OCI-LY3 (cell line): ENCODE results near the gene POLR2H.

Experiments
- H2AFZ ChIP-seq: fragments of 200-600, 300-600 bp; shearing (Covaris generic); 2 replicates; pipeline ENCODE4 v1.6.0; 2014; ENCODE audit warnings: antibody characterized with exemption, low read depth, low read length
- H3K27ac ChIP-seq: fragments of 200-600, 300-600 bp; sonication (generic); 2 replicates; pipeline ENCODE4 v1.5.1; 2014; ENCODE audit warnings: mild to moderate bottlenecking, low read length, moderate library complexity, mixed read lengths
- H3K27me3 ChIP-seq: fragments of 200-600, 300-600 bp; sonication (generic); 2 replicates; pipeline ENCODE4 v1.6.1; 2014; ENCODE audit warnings: low read depth, low read length, mixed read lengths
- H3K36me3 ChIP-seq: fragments of 200-600, 300-600 bp; sonication (generic); replicated peaks from 2 replicates; pipeline ENCODE3; 2014; ENCODE audit warnings: low read depth, low read length, mixed read lengths
- H3K4me1 ChIP-seq: fragments of 300-600, 200-600 bp; sonication (generic); 2 replicates; pipeline ENCODE4 v1.6.1; 2014; ENCODE audit warnings: low read length, mixed read lengths
- H3K4me2 ChIP-seq: fragments of 200-600, 300-600 bp; sonication (generic); 2 replicates; pipeline ENCODE4 v1.6.1; 2014; ENCODE audit warnings: low read length, mixed read lengths
- H3K4me3 ChIP-seq: fragments of 300-600, 200-600 bp; sonication (generic); 2 replicates; pipeline ENCODE4 v1.5.1; 2014; ENCODE audit warnings: antibody characterized with exemption, mild to moderate bottlenecking, low read length, moderate library complexity
- H3K79me2 ChIP-seq: fragments of 300-600, 200-600 bp; shearing (Covaris generic); 2 replicates; pipeline ENCODE4 v1.6.1; 2014; ENCODE audit warnings: mild to moderate bottlenecking, low read length, mixed read lengths
- H3K9ac ChIP-seq: fragments of 300-600, 200-600 bp; shearing (Covaris generic); 2 replicates; pipeline ENCODE4 v1.6.0; 2014; ENCODE audit warnings: mild to moderate bottlenecking, low read length, moderate library complexity
- H3K9me3 ChIP-seq: fragments of 200-600, 300-600 bp; shearing (Covaris generic); 2 replicates; pipeline ENCODE4 v1.6.1; 2014; ENCODE audit warnings: low read length, mixed read lengths; ENCODE audit not compliant: insufficient read depth
- H4K20me1 ChIP-seq: fragments of 200-600, 300-600 bp; sonication (generic); 2 replicates; pipeline ENCODE4 v1.6.1; 2016; ENCODE audit warnings: low read length, mixed read lengths; ENCODE audit not compliant: insufficient read depth
- CTCF ChIP-seq: fragments of 200-600, 300-600 bp; sonication (generic); IDR thresholded peaks from 2 replicates; pipeline ENCODE4 v1.5.1; 2014; ENCODE audit warnings: antibody characterized with exemption, low read length, low read depth
- EZH2phosphoT487 ChIP-seq: fragments of 200-600 bp; shearing (Covaris generic); IDR thresholded peaks from 2 replicates; pipeline ENCODE4 v1.6.1; 2018; ENCODE audit warnings: antibody characterized with exemption, mixed run types, low read depth

The POLR2H gene

GRCh38 chr3:184380185-184380626 is 18.7 kb downstream of the POLR2H start:
- Histone ChIP-seq H3K4me2 (no peak overlapping the region), H3K4me1 (no peaks in the 10 kb centered on the region), H3K4me3 (no peak overlapping the region), H3K9me3 (no peaks in the 10 kb centered on the region), H4K20me1 (no peaks in the 10 kb centered on the region), H3K27ac (no peak overlapping the region), H3K36me3 (no peaks in the 10 kb centered on the region), H3K79me2 (no peaks in the 10 kb centered on the region), H2AFZ (no peak overlapping the region), H3K9ac (no peak overlapping the region), H3K27me3 (peaks cover under 1% of the 10 kb centered on the region; the same call in 1 of the 2 replicates)
- no peak for TF ChIP-seq CTCF
- TF ChIP-seq EZH2phosphoT487, result no peak

GRCh38 chr3:184380627-184381260 is 19.2 kb downstream of the POLR2H start:
- Histone ChIP-seq H3K79me2 (no peaks in the 10 kb centered on the region), H3K9me3 (no peaks in the 10 kb centered on the region), H3K9ac (no peak overlapping the region), H3K27me3 (no peaks in the 10 kb centered on the region), H3K36me3 (no peaks in the 10 kb centered on the region), H2AFZ (no peak overlapping the region), H3K4me1 (no peaks in the 10 kb centered on the region), H3K27ac (no peak overlapping the region), H3K4me3 (no peak overlapping the region), H4K20me1 (no peaks in the 10 kb centered on the region), H3K4me2 (no peak overlapping the region)
- TF ChIP-seq EZH2phosphoT487, result no peak
- no peak for TF ChIP-seq CTCF

- no peaks in the 10 kb centered on the region for H4K20me1 ChIP-seq
- H3K36me3 ChIP-seq, result no peaks in the 10 kb centered on the region
- no peaks in the 10 kb centered on the region for H3K9me3 ChIP-seq
- H2AFZ ChIP-seq, result no peak overlapping the region
- H3K79me2 ChIP-seq, result no peaks in the 10 kb centered on the region
- H3K4me3 ChIP-seq, result no peak overlapping the region
- no peaks in the 10 kb centered on the region for H3K27me3 ChIP-seq
- no peak overlapping the region for H3K4me2 ChIP-seq
- no peak for TF ChIP-seq EZH2phosphoT487
- TF ChIP-seq CTCF, result no peak
- H3K4me1 ChIP-seq, result no peaks in the 10 kb centered on the region
- no peak overlapping the region for H3K27ac ChIP-seq
- no peak overlapping the region for H3K9ac ChIP-seq
These were observed 20.0 kb downstream of the POLR2H start for GRCh38 chr3:184381261-184382224.
